Prostate gland (tissue), 2 donors: ENCODE measurements around the gene PSIP1. TPM values are rescaled to one million over a fixed set of nuclear protein-coding genes. Genes with fewer than 3 reads are reported as not detected.

Experiments
- DNase-seq: peaks from one replicate; pipeline ENCODE4 v3.0.0-alpha.2; 2019; ENCODE audit warnings: low spot score
- H3K27ac ChIP-seq, 2 donors: fragments of 200-600 bp; sonication (generic); 2 replicates each; pipeline ENCODE4 v1.5.1; 2017 to 2019
- H3K27me3 ChIP-seq: fragments of 200-600 bp; sonication (generic); replicated peaks from 2 replicates; pipeline ENCODE4 v1.5.1; 2019; ENCODE audit not compliant: insufficient read depth
- H3K36me3 ChIP-seq, 2 donors: fragments of 200-600 bp; sonication (generic); 1 replicate in 1 of 2; 2 replicates in 1 of 2; pipeline versions ENCODE4 v1.5.1 to v1.8.1; 2017 to 2019
- H3K4me1 ChIP-seq: fragments of 200-600 bp; sonication (generic); replicated peaks from 2 replicates; pipeline ENCODE4 v1.5.1; 2019
- H3K4me3 ChIP-seq, 2 donors: fragments of 200-600 bp; sonication (generic); 2 replicates each; pipeline ENCODE4 v1.5.1; 2017 to 2019
- H3K9me3 ChIP-seq: fragments of 200-600 bp; sonication (generic); 2 replicates; pipeline ENCODE4 v1.5.1; 2017
- CTCF ChIP-seq, 4 experiments: fragments of 200-600 bp in 2 of 4; fragments of 450-650 bp in 2 of 4; sonication (generic) in 2 of 4; IDR thresholded peaks; 1 replicate in 3 of 4; 2 replicates in 1 of 4; pipeline ENCODE4 v1.5.1; 2016 to 2019; ENCODE audit warnings: antibody characterized with exemption in 4 of 4, mild to moderate bottlenecking in 2 of 4, moderate library complexity in 2 of 4
- POLR2A ChIP-seq: fragments of 450-650 bp; IDR thresholded peaks from one replicate; pipeline ENCODE4 v1.6.1; 2016; ENCODE audit warnings: antibody characterized with exemption, mild to moderate bottlenecking
- POLR2AphosphoS5 ChIP-seq: sonication (generic); formaldehyde crosslinking; IDR thresholded peaks from one replicate; pipeline ENCODE4 v1.6.1; 2017; ENCODE audit warnings: antibody characterized with exemption
- WGBS: methylation state at CpG from one replicate; pipeline ENCODE4 v1.1.5; 2018; 5-methylcytosine and 5-hydroxymethylcytosine counted together
- intact Hi-C: fragments of 100-400 bp; cut with DNase I; formaldehyde crosslinking; loops from one replicate; pipeline ENCODE4 v1.14.2; 2022
- total RNA-seq, 2 donors: library from RNA; depleted of rRNA; stranded (reverse); fragments of >200 nt; gene quantifications; one replicate each; pipeline ENCODE4 v1.1.0, GENCODE V29; 2016

Gene PSIP1
- total RNA-seq, 2 donors from 2014 or later, result 65.3 to 69.6 TPM

GRCh38 chr9:15475923-15476536, 34.7 kb downstream of the PSIP1 start:
- Histone ChIP-seq H3K9me3 (no peaks in the 10 kb centered on the region), H3K27me3 (no peaks in the 10 kb centered on the region), H3K27ac (no peak overlapping the region), H3K4me1 (no peaks in the 10 kb centered on the region), H3K36me3 (no peaks in the 10 kb centered on the region), H3K4me3 (no peak overlapping the region)
- intact Hi-C loops, result no loop called here
- no peak for DNase-seq
- TF ChIP-seq POLR2AphosphoS5 (no peak), CTCF (IDR thresholded peaks at IDR 0.05) (no peak), POLR2A (no peak)
- whole genome bisulfite sequencing, result 89% methylated on average over 8 of the region's 8 CpGs

- Histone ChIP-seq H3K9me3 (no peaks in the 10 kb centered on the region), H3K4me1 (no peaks in the 10 kb centered on the region), H3K36me3 (no peaks in the 10 kb centered on the region), H3K4me3 (no peak overlapping the region), H3K27ac (no peak overlapping the region), H3K27me3 (no peaks in the 10 kb centered on the region)
- intact Hi-C loops, result loop anchor here (10.0 kb wide), 1 partner anchor 1095 kb away; no protein-coding TSS in a partner anchor
- 94% methylated on average over 2 of the region's 2 CpGs for WGBS
- DNase-seq, result no peak
- TF ChIP-seq POLR2A (no peak), POLR2AphosphoS5 (no peak), CTCF (IDR thresholded peaks at IDR 0.05) (no peak)
Observed at GRCh38 chr9:15469862-15470261, 40.9 kb downstream of the PSIP1 start.

GRCh38 chr9:15469406-15469805, 41.4 kb downstream of the PSIP1 start:
- DNase-seq, result no peak
- intact Hi-C loops, result loop anchor here (10.0 kb wide), 1 partner anchor 1095 kb away; no protein-coding TSS in a partner anchor
- TF ChIP-seq POLR2A (no peak), CTCF (IDR thresholded peaks at IDR 0.05) (no peak), POLR2AphosphoS5 (no peak)
- Histone ChIP-seq H3K27me3 (no peaks in the 10 kb centered on the region), H3K27ac (no peak overlapping the region), H3K4me3 (no peak overlapping the region), H3K9me3 (no peaks in the 10 kb centered on the region), H3K36me3 (no peaks in the 10 kb centered on the region), H3K4me1 (no peaks in the 10 kb centered on the region)
- 80% methylated on average over 1 of the region's 1 CpG for WGBS

- WGBS, result 90% methylated on average over 3 of the region's 3 CpGs
- Histone ChIP-seq H3K36me3 (no peaks in the 10 kb centered on the region), H3K27ac (no peak overlapping the region), H3K4me1 (no peaks in the 10 kb centered on the region), H3K4me3 (no peak overlapping the region), H3K27me3 (no peaks in the 10 kb centered on the region), H3K9me3 (no peaks in the 10 kb centered on the region)
- TF ChIP-seq POLR2A (no peak), CTCF (IDR thresholded peaks at IDR 0.05) (no peak), POLR2AphosphoS5 (no peak)
- intact Hi-C loops, result loop anchor here (10.0 kb wide), 1 partner anchor 1093 kb away; no protein-coding TSS in a partner anchor
- no peak for DNase-seq
Observed at GRCh38 chr9:15468145-15468544, 42.6 kb downstream of the PSIP1 start.

- TF ChIP-seq POLR2AphosphoS5 (no peak), POLR2A (no peak), CTCF (IDR thresholded peaks at IDR 0.05) (no peak)
- no peaks in the 10 kb centered on the region for H3K4me1 ChIP-seq
- no peak overlapping the region for H3K27ac ChIP-seq
- no peak overlapping the region for H3K4me3 ChIP-seq
- H3K9me3 ChIP-seq, result no peaks in the 10 kb centered on the region
- intact Hi-C loops, result loop anchor here (10.0 kb wide), 1 partner anchor 1087 kb away; no protein-coding TSS in a partner anchor
- no peak for DNase-seq
- H3K36me3 ChIP-seq, result no peaks in the 10 kb centered on the region
- H3K27me3 ChIP-seq, result no peaks in the 10 kb centered on the region
- WGBS, result 59% methylated on average over 2 of the region's 2 CpGs
Observed at GRCh38 chr9:15461601-15462000, 49.2 kb downstream of the PSIP1 start.
